HG03064 (cell line): Measurements from ENCODE around the gene C5.

ENCODE experiments used
- ATAC-seq: cut with Tn5 transposase; IDR thresholded peaks from one replicate; pipeline ENCODE4 v1.9.1; 2021; ENCODE audit warnings: low read depth; ENCODE audit not compliant: unreplicated experiment

C5 gene

GRCh38 chr9:120928015-120928482, 122.0 kb downstream of the C5 start:
- no peak for ATAC-seq

- ATAC-seq: no peak
Measured at GRCh38 chr9:120927269-120928014, 122.6 kb downstream of the C5 start.

DNA sequence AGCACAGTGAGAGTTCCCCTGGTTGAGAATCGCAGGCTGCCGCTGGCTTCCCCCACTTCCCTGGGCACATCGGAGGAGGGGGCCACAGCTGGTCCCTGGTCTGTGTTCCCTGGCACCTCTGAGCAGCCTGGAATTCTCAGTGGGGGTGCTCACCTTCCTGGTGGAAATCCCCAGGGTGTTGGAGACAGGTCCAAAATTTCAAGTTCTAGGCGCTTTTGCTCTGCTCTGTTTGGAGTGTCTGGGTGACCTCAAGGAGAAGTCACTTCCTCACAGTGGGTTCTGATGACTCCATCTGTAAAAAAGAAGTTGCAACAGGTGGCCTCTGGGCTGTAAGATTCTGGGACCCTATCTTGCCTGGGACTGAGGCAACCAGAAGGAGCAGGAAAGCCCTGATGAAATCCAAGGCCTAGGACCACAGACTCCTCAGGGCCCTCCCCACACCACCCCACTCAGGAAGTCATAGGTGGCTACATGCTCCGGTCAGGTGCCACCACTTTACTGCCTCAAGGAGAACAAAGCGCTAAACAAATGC, 123.6 kb downstream of the C5 start, which contains the start of gene TRAF1:
Gene TRAF1, minus strand, starts transcription at position 400 of the 532 bp plus-strand sequence. CDS start 721 bp downstream, outside the sequence.
- ATAC-seq: peak; percentile 12

DNA sequence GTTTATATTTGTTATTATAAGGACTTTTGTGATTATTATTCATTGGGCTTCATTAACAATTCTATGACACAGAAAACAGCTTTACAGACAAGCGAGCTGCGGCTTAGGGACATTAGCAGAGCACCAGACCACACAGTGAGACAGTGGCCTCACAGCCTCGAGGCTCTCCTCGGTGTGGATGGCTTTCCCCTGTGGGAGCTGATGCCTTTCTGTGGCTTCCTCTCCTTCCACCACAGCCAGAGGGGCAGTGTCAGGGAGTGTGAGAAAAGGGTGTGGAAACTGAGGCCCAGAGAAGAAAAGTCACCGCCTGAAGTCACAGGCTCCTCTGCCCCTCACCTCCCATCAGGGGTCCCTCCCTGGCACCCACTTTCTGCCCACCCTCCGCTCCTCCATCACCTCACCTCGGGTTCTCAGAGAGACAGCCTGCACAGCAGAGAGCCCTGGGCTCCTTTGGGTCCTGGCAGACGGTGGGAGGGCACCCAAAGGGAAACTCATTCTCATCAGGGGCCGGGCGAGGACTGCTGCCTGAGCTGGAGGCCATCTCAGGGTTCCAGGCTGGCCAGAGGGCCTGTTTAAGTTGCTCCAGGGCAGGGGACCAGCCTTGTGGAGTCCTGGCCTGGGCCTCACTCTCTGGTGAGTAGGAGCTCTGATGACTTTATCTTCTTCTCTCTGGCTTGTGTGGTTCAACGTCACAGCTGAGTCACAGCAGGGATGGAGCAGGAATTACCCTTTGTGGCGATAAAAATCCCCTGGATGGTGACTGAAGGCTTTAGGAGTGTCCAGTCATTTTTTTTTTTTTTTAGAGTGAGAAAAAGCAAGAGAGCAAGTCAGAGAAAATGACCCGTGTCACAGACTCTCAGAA, 124.3 kb downstream of the C5 start:
- peak; percentile 30 for ATAC-seq

DNA sequence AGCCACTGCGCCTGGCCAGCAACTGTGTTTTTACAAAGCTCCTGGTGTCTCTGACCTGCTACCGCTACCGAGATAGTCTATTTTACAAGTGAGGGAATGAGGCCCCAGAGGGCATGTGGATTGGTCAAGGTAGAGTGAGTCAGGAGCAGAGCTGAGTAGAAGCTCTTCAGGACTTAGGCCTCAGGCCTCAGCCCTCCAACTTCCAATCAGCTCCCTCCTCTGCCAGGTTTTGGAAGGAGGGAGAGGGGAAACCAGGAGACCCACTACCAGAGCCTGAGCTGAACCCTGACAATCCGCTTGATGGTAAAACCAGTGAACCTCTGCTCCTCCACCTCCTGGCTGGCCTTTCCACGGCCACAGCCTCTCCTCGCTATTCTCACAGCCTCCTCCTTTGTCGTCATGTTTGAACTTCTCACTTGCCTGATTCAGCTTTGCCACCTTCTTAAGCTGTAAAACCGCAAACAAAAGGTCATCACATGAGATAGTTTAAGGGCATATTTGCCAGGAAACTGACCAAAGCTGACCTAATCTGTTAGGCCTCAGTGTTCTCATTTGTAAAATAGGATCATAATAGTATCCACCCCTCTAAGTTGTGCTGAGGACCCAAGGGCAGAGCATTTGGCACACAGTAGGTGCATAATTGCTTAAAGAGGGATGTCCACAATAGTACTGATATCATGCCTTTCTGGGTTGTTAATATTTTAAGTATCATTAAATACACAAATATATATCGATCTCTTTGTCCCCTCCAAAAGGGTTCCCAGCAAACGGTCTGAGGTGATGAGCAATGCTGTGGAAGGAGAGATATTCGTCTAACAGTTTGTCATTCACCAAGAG, 125.2 kb downstream of the C5 start:
- no peak for ATAC-seq

- ATAC-seq: no peak
Measured at GRCh38 chr9:120923620-120924328, 126.3 kb downstream of the C5 start.

GRCh38 chr9:120922404-120923195, 127.5 kb downstream of the C5 start:
- no peak for ATAC-seq

GRCh38 chr9:120921661-120922181, 128.4 kb downstream of the C5 start:
- ATAC-seq: no peak

DNA sequence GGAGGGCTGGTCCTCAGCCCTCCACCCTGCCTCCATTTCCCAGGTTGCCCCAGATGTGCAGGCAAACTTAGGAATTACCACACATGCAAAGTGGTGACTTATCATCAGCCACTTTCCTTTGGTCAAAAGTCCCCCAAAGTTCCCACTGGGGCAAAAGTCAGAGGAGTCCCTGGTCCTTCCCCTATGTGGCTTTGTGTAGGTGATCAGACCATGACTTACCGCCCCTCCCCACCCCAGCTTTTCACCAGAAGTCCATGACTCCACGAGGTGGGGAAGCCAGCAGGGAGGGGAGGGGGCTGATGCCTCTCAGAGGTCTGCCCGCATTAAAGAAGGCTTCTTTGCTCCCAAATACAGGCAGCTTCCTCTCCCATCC, 129.3 kb downstream of the C5 start:
- ATAC-seq: no peak

DNA sequence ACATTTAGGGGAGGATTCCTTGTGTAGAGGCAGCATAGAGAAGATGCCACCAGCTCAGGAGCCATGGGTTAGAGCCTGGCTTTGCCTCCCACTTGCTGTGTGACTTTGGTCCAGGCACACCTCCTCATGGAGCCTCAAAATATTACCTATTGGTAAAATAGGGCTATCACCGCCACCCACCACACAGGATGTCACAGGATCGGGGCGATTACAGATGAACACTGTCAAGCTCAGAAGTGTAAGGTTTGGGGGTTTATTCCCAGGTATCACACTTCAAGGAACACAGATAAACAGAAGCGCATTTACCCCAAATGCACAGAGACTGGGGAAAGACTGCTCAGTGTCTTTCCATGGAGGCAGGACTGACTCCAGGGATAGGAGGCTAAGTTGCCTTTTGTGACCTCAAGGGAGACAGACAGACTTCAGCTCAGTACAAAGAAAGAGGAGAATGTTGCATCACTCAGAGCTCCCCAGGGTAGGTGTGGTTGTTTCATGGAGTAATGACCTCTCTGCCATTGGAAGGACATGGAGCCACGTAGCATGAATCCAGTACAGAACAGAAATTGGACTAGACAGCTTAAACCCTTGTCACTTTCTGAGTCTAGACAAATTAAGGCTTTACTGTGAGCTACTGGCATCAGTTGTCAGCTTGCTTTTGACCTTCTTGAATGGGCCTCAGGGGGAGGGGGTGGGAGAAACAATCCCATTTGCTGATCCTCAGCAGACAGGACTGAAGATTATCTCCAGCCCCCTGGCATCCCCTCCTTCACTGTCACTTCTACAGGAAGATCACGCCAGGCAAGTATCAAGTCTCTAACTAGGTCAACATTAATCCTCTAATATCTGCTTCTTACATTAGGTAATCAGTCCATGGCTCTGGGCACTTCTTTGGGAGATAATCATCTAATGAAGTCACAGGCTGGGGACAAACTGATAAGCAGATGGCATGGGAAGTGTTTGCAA, 130.0 kb downstream of the C5 start:
- no peak for ATAC-seq

- ATAC-seq: no peak
Measured at GRCh38 chr9:120918931-120919842, 130.9 kb downstream of the C5 start.

DNA sequence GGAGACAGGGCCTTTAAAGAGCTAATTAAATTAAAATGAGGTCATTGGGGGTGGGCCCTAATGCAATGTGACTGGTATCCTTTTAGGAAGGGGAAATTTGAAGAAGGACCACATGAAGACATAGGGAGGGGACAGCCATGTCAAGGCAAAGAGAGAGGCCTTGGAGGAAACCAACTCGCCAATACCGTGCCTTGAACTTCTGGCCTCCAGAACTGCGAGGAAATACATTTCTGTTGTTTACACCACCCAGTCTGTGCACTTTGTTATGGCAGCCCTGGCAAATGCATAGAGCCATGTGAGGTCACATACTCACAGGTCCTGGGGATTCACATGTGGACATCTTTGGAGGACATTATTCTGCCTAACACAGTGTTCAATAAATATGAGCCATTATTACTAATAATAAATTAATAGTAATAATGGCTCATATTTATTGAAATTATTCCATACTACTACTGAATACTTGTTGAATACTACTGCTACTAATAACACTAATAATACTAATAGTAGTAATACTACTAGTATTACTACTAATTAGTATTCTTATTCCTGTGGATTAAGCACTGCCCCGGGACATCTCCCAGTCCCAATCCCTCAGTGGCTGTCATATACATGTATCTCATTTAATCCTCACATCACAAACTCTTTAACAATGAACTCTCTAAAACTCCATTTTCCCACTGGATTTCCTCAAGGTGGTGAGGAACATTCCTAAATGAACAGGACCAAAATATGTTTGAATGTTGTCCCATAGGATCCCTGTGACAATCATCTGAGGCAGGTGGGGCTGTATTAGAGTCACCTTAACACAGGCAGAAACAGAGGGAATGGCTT, 131.9 kb downstream of the C5 start:
- no peak for ATAC-seq

DNA sequence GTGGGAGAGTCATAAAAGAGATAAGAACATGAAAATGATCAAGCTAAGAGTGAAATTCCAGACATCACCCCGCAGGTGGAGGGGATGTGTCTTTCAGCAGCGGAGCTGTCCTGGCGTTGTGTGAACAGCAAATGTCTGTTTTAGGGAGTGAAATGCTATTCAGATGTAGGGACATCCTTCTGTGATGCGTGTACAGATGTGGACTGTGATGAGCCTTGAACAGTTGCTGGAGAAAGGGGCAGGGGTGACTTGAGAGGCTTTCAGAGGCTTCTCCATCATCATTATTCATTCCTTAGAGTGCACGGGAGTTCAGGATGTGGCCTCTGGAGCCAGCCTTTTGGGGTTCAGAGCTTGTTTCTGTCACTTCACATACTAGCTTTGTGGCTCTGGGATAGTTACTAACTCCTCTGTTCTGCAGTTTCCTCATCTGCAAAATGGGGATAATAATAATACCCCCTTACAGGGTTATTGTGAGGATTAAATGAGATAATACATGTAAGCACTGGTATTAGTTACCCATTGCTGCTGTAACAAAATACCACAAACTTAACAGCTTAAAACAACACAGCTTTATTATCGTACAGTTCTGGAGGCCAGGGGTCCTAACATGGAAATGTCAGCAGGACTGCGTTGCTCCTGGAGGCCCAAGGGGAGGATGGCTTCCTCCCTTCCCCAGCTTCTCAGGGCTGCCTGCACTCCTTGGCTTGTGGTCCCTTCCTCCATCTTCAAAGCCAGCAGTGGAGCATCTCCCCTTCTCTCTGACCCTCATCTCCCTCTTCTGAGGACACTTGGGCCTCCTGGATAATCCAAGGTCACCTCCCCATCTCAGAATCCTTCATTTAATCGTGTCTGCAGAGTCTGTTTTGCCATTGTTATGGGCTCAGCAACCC, 132.8 kb downstream of the C5 start:
- ATAC-seq: no peak

DNA sequence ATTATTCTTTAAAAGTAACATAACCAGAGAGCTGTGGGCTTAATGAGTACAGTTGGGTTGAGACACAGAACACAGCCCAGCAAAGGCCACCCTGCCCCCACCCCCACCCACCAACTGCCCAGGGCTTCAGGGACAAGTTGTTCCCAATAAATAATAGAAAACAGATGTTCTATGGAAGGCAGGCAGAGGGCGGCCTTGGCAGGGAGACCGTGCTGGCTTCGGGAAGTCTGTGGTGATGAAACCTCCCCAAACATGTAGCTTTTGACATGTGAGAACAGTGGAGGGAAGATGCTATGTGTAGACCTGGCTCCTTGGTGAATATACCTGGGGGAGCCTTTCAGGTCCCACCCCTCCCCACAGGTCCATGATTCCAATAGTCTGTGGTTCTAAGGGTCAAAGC, 133.5 kb downstream of the C5 start:
- ATAC-seq: no peak
